GM23338 (cell line): ENCODE data around the gene THSD8. TPM values are rescaled to one million over a fixed set of nuclear protein-coding genes. Genes with fewer than 3 reads are reported as not detected.
"Not testable (repeated sequence)": the region's sequence is repeated elsewhere in the genome, so short reads cannot be mapped to it uniquely, and the experiment has no call there.

Experiments used
- ATAC-seq: fragments of 200-7000 bp; cut with Tn5 transposase; 3 replicates; pipeline ENCODE4 v1.9.1; 2020
- DNase-seq: peaks from one replicate; pipeline ENCODE4 v3.0.0-alpha.2; 2015; ENCODE audit warnings: low spot score
- H2AFZ ChIP-seq: fragments of 200-600 bp; sonication (generic); 2 replicates; pipeline ENCODE4 v1.8.0; 2016; ENCODE audit warnings: antibody characterized with exemption, mild to moderate bottlenecking, moderate library complexity
- H3F3A ChIP-seq: fragments of 200-600 bp; sonication (generic); replicated peaks from 2 replicates; pipeline ENCODE4 v1.8.0; 2017; ENCODE audit warnings: antibody characterized with exemption, mixed run types, low read depth
- H3K27ac ChIP-seq: fragments of 200-600 bp; sonication (generic); 2 replicates; pipeline ENCODE4 v1.6.1; 2016; ENCODE audit warnings: low read depth
- H3K27me3 ChIP-seq: fragments of 200-600 bp; sonication (generic); 2 replicates; pipeline ENCODE4 v1.8.0; 2016; ENCODE audit warnings: mild to moderate bottlenecking, mixed run types, moderate library complexity; ENCODE audit not compliant: insufficient read depth
- H3K36me3 ChIP-seq: fragments of 200-600 bp; sonication (generic); 2 replicates; pipeline ENCODE4 v1.8.0; 2016; ENCODE audit warnings: mild to moderate bottlenecking; ENCODE audit not compliant: insufficient read depth
- H3K4me1 ChIP-seq: fragments of 200-600 bp; sonication (generic); 2 replicates; pipeline ENCODE4 v1.8.0; 2016; ENCODE audit warnings: mild to moderate bottlenecking, moderate library complexity; ENCODE audit not compliant: insufficient read depth
- H3K4me2 ChIP-seq: fragments of 200-600 bp; sonication (generic); 2 replicates; pipeline ENCODE4 v1.7.1; 2017; ENCODE audit warnings: mixed run types
- H3K4me3 ChIP-seq: fragments of 200-600 bp; sonication (generic); 2 replicates; pipeline ENCODE4 v1.6.1; 2016; ENCODE audit warnings: mixed run types
- H3K79me2 ChIP-seq: fragments of 200-600 bp; sonication (generic); replicated peaks from 2 replicates; pipeline ENCODE4 v1.8.0; 2017; ENCODE audit warnings: mild to moderate bottlenecking; ENCODE audit not compliant: insufficient read depth
- H3K9me2 ChIP-seq: fragments of 200-600 bp; sonication (generic); 2 replicates; pipeline ENCODE4 v1.8.0; 2017; ENCODE audit not compliant: insufficient read depth
- H4K20me1 ChIP-seq: fragments of 200-600 bp; sonication (generic); replicated peaks from 2 replicates; pipeline ENCODE4 v1.8.0; 2017; ENCODE audit warnings: mild to moderate bottlenecking; ENCODE audit not compliant: insufficient read depth
- H3K27ac Mint-ChIP-seq: 2 replicates; pipeline ENCODE4 v1.8.0; 2020; ENCODE audit warnings: inconsistent platforms, mild to moderate bottlenecking, moderate library complexity, mixed read lengths
- H3K27me3 Mint-ChIP-seq: 3 replicates; pipeline ENCODE4 v1.8.0; 2022; ENCODE audit warnings: low read depth, mild to moderate bottlenecking, moderate library complexity, mixed read lengths, inconsistent platforms; ENCODE audit not compliant: insufficient read depth, poor library complexity
- H3K36me3 Mint-ChIP-seq: 3 replicates; pipeline ENCODE4 v1.8.0; 2021; ENCODE audit warnings: low read depth, mild to moderate bottlenecking, inconsistent platforms, moderate library complexity, mixed read lengths
- H3K4me1 Mint-ChIP-seq: 3 replicates; pipeline ENCODE4 v1.8.0; 2020; ENCODE audit warnings: mild to moderate bottlenecking, inconsistent platforms, mixed read lengths
- H3K4me3 Mint-ChIP-seq: 3 replicates; pipeline ENCODE4 v1.8.0; 2021; ENCODE audit warnings: moderate library complexity, mild to moderate bottlenecking, inconsistent platforms, mixed read lengths
- H3K9me3 Mint-ChIP-seq: 3 replicates; pipeline ENCODE4 v1.8.0; 2020; ENCODE audit warnings: moderate library complexity, mild to moderate bottlenecking, inconsistent platforms, mixed read lengths
- EZH2 ChIP-seq: fragments of 200-600 bp; sonication (generic); IDR thresholded peaks from one replicate; pipeline ENCODE4 v1.8.0; 2017; ENCODE audit warnings: antibody characterized with exemption, mild to moderate bottlenecking, low read depth; ENCODE audit not compliant: unreplicated experiment
- EZH2phosphoT487 ChIP-seq: fragments of 200-600 bp; sonication (generic); IDR thresholded peaks from one replicate; pipeline ENCODE4 v1.8.1; 2018; ENCODE audit warnings: antibody characterized with exemption; ENCODE audit not compliant: unreplicated experiment
- JUNB ChIP-seq: IDR thresholded peaks from one replicate; pipeline ENCODE4 v1.6.1; 2016; ENCODE audit warnings: antibody characterized with exemption; ENCODE audit not compliant: unreplicated experiment
- NANOG ChIP-seq: IDR thresholded peaks from 2 replicates; pipeline ENCODE4 v1.6.1; 2016; ENCODE audit warnings: antibody characterized with exemption, borderline replicate concordance
- POLR2AphosphoS5 ChIP-seq: IDR thresholded peaks from 2 replicates; pipeline ENCODE4 v1.6.1; 2016; ENCODE audit warnings: antibody characterized with exemption, low read depth
- STAT1 ChIP-seq: IDR thresholded peaks from one replicate; pipeline ENCODE4 v1.6.1; 2016; ENCODE audit warnings: antibody characterized with exemption; ENCODE audit not compliant: unreplicated experiment
- ZNF114 ChIP-seq: fragments of 250-450 bp; sonication (Bioruptor Pico); IDR thresholded peaks from 2 replicates; pipeline ENCODE4 v1.5.0; 2020; ENCODE audit warnings: mild to moderate bottlenecking, moderate library complexity
- ZNF331 ChIP-seq: fragments of 250-450 bp; sonication (Bioruptor Pico); IDR thresholded peaks from 2 replicates; pipeline ENCODE4 v1.5.0; 2020; ENCODE audit warnings: low read depth, mild to moderate bottlenecking, moderate library complexity
- polyA plus RNA-seq: library from polyadenylated mRNA; unstranded; fragments of >200 nt; fragmentation: Nextera tagmentation; extraction: Ambion mirVana; gene quantifications from 2 replicates; pipeline ENCODE4 v1.2.1, GENCODE V29; 2016
- total RNA-seq: library from RNA; depleted of rRNA; stranded (reverse); fragments of >200 nt; shearing (Covaris generic); gene quantifications from 2 replicates; pipeline ENCODE4 v1.2.3, GENCODE V29; 2014
- TF ChIP-seq, protein P1 (sequence below), 2 experiments: fragments of 200-600 bp in 1 of 2; sonication (generic) in 1 of 2; conservative IDR thresholded peaks; 2 replicates each; pipeline versions ENCODE4 v1.5.1 to v1.6.1; 2016 to 2017; ENCODE audit warnings: antibody characterized with exemption in 2 of 2, low read depth in 2 of 2, mild to moderate bottlenecking in 2 of 2, moderate library complexity in 1 of 2
- TF ChIP-seq, protein P2 (sequence below): IDR thresholded peaks from one replicate; pipeline ENCODE4 v1.6.1; 2018; ENCODE audit warnings: antibody characterized with exemption; ENCODE audit not compliant: unreplicated experiment
- TF ChIP-seq, protein P3 (sequence below): fragments of 250-450 bp; sonication (Bioruptor Pico); IDR thresholded peaks from 2 replicates; pipeline ENCODE4 v1.5.0; 2020; ENCODE audit warnings: mild to moderate bottlenecking, moderate library complexity

Gene THSD8
- total and polyA plus RNA-seq, 2 experiments from 2014 or later, result 0.38 to 38.5 TPM

DNA sequence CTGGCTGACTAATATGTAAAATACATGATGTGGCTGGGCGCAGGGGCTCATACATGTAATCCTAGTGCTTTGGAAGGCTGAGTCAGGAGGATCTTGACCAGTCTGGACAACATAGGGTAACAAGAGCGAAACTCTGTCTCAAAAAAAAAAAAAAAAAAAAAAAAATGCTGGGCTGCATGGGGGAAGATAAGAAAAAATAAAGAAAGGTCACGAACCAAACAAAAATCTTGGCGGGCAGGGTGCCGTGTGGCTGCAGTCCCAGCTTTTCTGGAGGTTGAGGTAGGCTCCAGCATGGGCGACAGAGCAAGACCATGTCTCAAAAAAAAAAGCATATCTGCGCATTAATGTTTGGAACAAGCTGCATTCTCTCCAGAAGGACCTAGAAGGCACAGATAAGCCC lies 13.2 kb downstream of the THSD8 start:
- H3K27ac ChIP-seq, result no peak overlapping the region
- no peaks in the 10 kb centered on the region for H3K9me2 ChIP-seq
- H3F3A ChIP-seq, result peaks cover 6% of the 10 kb centered on the region; the same call in 1 of the 2 replicates
- H3K79me2 ChIP-seq, result no peaks in the 10 kb centered on the region
- Mint-ChIP-seq H3K4me3 (no peak overlapping the region), H3K36me3 (peaks cover 37% of the 10 kb centered on the region), H3K27me3 (peaks cover 10% of the 10 kb centered on the region), H3K9me3 (no peaks in the 10 kb centered on the region), H3K27ac (no peak overlapping the region), H3K4me1 (no peaks in the 10 kb centered on the region)
- TF ChIP-seq JUNB, result no peak
- TF ChIP-seq, protein P1, sequence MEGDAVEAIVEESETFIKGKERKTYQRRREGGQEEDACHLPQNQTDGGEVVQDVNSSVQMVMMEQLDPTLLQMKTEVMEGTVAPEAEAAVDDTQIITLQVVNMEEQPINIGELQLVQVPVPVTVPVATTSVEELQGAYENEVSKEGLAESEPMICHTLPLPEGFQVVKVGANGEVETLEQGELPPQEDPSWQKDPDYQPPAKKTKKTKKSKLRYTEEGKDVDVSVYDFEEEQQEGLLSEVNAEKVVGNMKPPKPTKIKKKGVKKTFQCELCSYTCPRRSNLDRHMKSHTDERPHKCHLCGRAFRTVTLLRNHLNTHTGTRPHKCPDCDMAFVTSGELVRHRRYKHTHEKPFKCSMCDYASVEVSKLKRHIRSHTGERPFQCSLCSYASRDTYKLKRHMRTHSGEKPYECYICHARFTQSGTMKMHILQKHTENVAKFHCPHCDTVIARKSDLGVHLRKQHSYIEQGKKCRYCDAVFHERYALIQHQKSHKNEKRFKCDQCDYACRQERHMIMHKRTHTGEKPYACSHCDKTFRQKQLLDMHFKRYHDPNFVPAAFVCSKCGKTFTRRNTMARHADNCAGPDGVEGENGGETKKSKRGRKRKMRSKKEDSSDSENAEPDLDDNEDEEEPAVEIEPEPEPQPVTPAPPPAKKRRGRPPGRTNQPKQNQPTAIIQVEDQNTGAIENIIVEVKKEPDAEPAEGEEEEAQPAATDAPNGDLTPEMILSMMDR (conservative IDR thresholded peaks at IDR 0.05; ENCODE audit: low read depth in 2 of 2), result no peak
- no peak for TF ChIP-seq POLR2AphosphoS5
- TF ChIP-seq STAT1, result no peak
- TF ChIP-seq ZNF114 (CRISPR knock-in tag), result no peak
- no peak for TF ChIP-seq EZH2
- no peak for TF ChIP-seq ZNF331
- TF ChIP-seq, protein P2, sequence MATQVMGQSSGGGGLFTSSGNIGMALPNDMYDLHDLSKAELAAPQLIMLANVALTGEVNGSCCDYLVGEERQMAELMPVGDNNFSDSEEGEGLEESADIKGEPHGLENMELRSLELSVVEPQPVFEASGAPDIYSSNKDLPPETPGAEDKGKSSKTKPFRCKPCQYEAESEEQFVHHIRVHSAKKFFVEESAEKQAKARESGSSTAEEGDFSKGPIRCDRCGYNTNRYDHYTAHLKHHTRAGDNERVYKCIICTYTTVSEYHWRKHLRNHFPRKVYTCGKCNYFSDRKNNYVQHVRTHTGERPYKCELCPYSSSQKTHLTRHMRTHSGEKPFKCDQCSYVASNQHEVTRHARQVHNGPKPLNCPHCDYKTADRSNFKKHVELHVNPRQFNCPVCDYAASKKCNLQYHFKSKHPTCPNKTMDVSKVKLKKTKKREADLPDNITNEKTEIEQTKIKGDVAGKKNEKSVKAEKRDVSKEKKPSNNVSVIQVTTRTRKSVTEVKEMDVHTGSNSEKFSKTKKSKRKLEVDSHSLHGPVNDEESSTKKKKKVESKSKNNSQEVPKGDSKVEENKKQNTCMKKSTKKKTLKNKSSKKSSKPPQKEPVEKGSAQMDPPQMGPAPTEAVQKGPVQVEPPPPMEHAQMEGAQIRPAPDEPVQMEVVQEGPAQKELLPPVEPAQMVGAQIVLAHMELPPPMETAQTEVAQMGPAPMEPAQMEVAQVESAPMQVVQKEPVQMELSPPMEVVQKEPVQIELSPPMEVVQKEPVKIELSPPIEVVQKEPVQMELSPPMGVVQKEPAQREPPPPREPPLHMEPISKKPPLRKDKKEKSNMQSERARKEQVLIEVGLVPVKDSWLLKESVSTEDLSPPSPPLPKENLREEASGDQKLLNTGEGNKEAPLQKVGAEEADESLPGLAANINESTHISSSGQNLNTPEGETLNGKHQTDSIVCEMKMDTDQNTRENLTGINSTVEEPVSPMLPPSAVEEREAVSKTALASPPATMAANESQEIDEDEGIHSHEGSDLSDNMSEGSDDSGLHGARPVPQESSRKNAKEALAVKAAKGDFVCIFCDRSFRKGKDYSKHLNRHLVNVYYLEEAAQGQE, result no peak
- TF ChIP-seq, protein P3, sequence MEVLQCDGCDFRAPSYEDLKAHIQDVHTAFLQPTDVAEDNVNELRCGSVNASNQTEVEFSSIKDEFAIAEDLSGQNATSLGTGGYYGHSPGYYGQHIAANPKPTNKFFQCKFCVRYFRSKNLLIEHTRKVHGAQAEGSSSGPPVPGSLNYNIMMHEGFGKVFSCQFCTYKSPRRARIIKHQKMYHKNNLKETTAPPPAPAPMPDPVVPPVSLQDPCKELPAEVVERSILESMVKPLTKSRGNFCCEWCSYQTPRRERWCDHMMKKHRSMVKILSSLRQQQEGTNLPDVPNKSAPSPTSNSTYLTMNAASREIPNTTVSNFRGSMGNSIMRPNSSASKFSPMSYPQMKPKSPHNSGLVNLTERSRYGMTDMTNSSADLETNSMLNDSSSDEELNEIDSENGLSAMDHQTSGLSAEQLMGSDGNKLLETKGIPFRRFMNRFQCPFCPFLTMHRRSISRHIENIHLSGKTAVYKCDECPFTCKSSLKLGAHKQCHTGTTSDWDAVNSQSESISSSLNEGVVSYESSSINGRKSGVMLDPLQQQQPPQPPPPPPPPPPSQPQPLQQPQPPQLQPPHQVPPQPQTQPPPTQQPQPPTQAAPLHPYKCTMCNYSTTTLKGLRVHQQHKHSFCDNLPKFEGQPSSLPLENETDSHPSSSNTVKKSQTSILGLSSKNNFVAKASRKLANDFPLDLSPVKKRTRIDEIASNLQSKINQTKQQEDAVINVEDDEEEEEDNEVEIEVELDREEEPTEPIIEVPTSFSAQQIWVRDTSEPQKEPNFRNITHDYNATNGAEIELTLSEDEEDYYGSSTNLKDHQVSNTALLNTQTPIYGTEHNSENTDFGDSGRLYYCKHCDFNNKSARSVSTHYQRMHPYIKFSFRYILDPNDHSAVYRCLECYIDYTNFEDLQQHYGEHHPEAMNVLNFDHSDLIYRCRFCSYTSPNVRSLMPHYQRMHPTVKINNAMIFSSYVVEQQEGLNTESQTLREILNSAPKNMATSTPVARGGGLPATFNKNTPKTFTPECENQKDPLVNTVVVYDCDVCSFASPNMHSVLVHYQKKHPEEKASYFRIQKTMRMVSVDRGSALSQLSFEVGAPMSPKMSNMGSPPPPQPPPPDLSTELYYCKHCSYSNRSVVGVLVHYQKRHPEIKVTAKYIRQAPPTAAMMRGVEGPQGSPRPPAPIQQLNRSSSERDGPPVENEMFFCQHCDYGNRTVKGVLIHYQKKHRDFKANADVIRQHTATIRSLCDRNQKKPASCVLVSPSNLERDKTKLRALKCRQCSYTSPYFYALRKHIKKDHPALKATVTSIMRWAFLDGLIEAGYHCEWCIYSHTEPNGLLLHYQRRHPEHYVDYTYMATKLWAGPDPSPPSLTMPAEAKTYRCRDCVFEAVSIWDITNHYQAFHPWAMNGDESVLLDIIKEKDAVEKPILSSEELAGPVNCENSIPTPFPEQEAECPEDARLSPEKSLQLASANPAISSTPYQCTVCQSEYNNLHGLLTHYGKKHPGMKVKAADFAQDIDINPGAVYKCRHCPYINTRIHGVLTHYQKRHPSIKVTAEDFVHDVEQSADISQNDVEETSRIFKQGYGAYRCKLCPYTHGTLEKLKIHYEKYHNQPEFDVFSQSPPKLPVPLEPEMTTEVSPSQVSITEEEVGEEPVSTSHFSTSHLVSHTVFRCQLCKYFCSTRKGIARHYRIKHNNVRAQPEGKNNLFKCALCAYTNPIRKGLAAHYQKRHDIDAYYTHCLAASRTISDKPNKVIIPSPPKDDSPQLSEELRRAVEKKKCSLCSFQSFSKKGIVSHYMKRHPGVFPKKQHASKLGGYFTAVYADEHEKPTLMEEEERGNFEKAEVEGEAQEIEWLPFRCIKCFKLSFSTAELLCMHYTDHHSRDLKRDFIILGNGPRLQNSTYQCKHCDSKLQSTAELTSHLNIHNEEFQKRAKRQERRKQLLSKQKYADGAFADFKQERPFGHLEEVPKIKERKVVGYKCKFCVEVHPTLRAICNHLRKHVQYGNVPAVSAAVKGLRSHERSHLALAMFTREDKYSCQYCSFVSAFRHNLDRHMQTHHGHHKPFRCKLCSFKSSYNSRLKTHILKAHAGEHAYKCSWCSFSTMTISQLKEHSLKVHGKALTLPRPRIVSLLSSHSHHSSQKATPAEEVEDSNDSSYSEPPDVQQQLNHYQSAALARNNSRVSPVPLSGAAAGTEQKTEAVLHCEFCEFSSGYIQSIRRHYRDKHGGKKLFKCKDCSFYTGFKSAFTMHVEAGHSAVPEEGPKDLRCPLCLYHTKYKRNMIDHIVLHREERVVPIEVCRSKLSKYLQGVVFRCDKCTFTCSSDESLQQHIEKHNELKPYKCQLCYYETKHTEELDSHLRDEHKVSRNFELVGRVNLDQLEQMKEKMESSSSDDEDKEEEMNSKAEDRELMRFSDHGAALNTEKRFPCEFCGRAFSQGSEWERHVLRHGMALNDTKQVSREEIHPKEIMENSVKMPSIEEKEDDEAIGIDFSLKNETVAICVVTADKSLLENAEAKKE (CRISPR knock-in tag), result no peak
- no peak for TF ChIP-seq EZH2phosphoT487
- no peak for TF ChIP-seq NANOG
- H2AFZ ChIP-seq, result no peak overlapping the region
- no peak overlapping the region for H3K4me2 ChIP-seq
- DNase-seq (no peak), ATAC-seq (no peak)
- H3K27me3 ChIP-seq, result no peaks in the 10 kb centered on the region
- H3K36me3 ChIP-seq, result peaks cover 15% of the 10 kb centered on the region
- no peaks in the 10 kb centered on the region for H3K4me1 ChIP-seq
- H3K4me3 ChIP-seq, result no peak overlapping the region
- H4K20me1 ChIP-seq, result no peaks in the 10 kb centered on the region

DNA sequence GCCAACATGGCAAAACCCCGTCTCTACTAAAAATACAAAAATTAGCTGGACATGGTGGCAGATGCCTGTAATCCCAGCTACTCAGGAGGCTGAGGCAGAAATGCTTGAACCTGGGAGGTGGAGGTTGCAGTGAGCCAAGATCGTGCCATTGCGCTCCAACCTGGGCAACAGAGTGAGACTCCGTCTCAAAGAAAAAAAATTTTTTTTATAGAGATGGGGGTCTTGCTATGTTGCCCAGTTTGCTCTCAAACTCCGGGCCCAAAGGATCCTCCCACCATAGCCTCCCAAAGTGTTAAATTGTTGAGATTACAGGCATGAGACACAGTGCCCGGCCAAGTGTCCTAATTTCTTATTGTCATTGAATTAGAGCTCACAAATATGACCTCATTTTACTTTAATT lies 15.3 kb downstream of the THSD8 start:
- H3K9me2 ChIP-seq, H3K27me3 ChIP-seq, H3F3A ChIP-seq, H3K4me3 ChIP-seq, H3K27ac Mint-ChIP-seq, H3K4me1 ChIP-seq, H3K79me2 ChIP-seq, DNase-seq, H2AFZ ChIP-seq, H3K4me3 Mint-ChIP-seq, H3K27ac ChIP-seq, ATAC-seq, H3K4me2 ChIP-seq, H3K9me3 Mint-ChIP-seq, H4K20me1 ChIP-seq, H3K4me1 Mint-ChIP-seq: not testable (repeated sequence)
- H3K36me3 Mint-ChIP-seq, result peaks cover 34% of the 10 kb centered on the region
- peaks cover 11% of the 10 kb centered on the region; the same call in 1 of the 2 replicates for H3K36me3 ChIP-seq
- H3K27me3 Mint-ChIP-seq, result peaks cover 12% of the 10 kb centered on the region
